ENCODE results near the gene MYL4.

- TF ChIP-seq CTCF (conservative IDR thresholded peaks at IDR 0.05; ENCODE audit: low read length) (no peak), EZH2phosphoT487 (IDR thresholded peaks at IDR 0.05; ENCODE audit: borderline replicate concordance) (no peak)
Measured at GRCh38 chr17:47201166-47201565, 8.0 kb upstream of the MYL4 start.
